ENCODE measurements around the gene SSX2IP. TPM values are rescaled to one million over a fixed set of nuclear protein-coding genes. Genes with fewer than 3 reads are reported as not detected.

SSX2IP gene
- total and polyA plus RNA-seq, 9 of the 15 experiments (the other 6 are each of a cell fraction or from before 2014, with no cell fraction given) = 20.6 to 96.7 (median 61.7) TPM

DNA sequence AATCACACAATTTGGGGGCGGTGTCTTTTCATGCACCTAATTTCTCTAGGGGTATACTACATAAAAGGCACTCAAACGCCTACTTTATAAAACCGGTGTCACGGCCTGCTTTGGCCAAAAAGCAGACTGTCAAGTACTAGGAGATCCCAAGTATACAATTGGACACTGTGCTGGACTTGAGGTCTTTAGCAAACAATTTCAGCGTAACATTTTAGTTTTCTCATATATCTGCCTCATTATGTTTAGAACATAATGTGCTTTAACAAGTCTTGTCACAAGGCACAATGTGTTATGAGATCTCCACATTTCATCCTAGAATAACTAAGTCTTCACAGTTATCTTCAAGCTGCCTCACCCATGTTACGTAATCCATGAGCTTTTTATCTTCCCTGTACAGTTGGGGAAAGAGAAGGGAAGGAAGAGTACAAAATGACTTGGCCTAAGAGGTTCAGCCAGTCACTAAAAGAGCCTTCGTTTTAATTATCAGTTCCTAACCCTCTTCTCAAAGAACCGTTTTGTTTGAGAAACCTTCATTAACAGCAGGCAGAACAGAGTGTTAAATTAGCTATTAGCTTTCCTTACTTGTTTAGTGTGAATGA is 1.7 kb downstream of the SSX2IP start (continued):
- TF ChIP-seq ZNF766 (CRISPR knock-in tag; conservative IDR thresholded peaks at IDR 0.05) (peak; percentile 83), PCBP2 (IDR thresholded peaks at IDR 0.05; ENCODE audit: low read depth, low read length, poor library complexity, severe bottlenecking) (no peak), FOXA3 (CRISPR knock-in tag; conservative IDR thresholded peaks at IDR 0.05 in 1 of 2, IDR thresholded peaks at IDR 0.05 in 1 of 2) (0 out of 4 replicates have a peak, but pooled peaks of 1 of the 2 experiments have one; percentile 12), ETV5 (CRISPR knock-in tag; IDR thresholded peaks at IDR 0.05; ENCODE audit: low read depth) (no peak), EWSR1 (IDR thresholded peaks at IDR 0.05; ENCODE audit: borderline replicate concordance, low read depth, partially characterized antibody) (no peak), NCOA2 (IDR thresholded peaks at IDR 0.05; ENCODE audit: partially characterized antibody in 2 of 2) (peak in 1 of 2 experiments; percentile 63), TCF7 (IDR thresholded peaks at IDR 0.05; ENCODE audit: borderline replicate concordance) (no peak), HMGN3 (IDR thresholded peaks at IDR 0.05; ENCODE audit: borderline replicate concordance, extremely low read depth, insufficient read length, low read depth, low read length) (no peak), KLF13 (tag; IDR thresholded peaks at IDR 0.05; ENCODE audit: borderline replicate concordance, low read depth) (no peak), FOXP1 (CRISPR knock-in tag; IDR thresholded peaks at IDR 0.05) (no peak), ZNF695 (CRISPR knock-in tag; IDR thresholded peaks at IDR 0.05) (no peak), SLC30A9 (CRISPR knock-in tag; IDR thresholded peaks at IDR 0.05) (no peak), HSF4 (CRISPR knock-in tag; IDR thresholded peaks at IDR 0.05; ENCODE audit: borderline replicate concordance) (no peak), ILF3 (IDR thresholded peaks at IDR 0.05; ENCODE audit: borderline replicate concordance) (0 out of 2 replicates have a peak, but pooled peaks have one; percentile 30), ZNF140 (CRISPR knock-in tag; IDR thresholded peaks at IDR 0.05) (no peak), ZNF41 (CRISPR knock-in tag; conservative IDR thresholded peaks at IDR 0.05) (no peak), RBM15 (IDR thresholded peaks at IDR 0.05; ENCODE audit: insufficient read depth, low read length) (no peak), ZNF589 (CRISPR knock-in tag; IDR thresholded peaks at IDR 0.05; ENCODE audit: low read depth) (peak; percentile 36; the same call in 1 of the 2 replicates), NCOA1 (IDR thresholded peaks at IDR 0.05; ENCODE audit: low read depth) (0 out of 2 replicates have a peak, but pooled peaks have one; percentile 55), TCF3 (CRISPR knock-in tag; IDR thresholded peaks at IDR 0.05) (peak; percentile 96), ADNP (tag; IDR thresholded peaks at IDR 0.05) (no peak), KDM1A (IDR thresholded peaks at IDR 0.05) (peak; percentile 73 to 81), SNIP1 (IDR thresholded peaks at IDR 0.05; ENCODE audit: low read depth) (no peak)
- TF ChIP-seq, protein P1, sequence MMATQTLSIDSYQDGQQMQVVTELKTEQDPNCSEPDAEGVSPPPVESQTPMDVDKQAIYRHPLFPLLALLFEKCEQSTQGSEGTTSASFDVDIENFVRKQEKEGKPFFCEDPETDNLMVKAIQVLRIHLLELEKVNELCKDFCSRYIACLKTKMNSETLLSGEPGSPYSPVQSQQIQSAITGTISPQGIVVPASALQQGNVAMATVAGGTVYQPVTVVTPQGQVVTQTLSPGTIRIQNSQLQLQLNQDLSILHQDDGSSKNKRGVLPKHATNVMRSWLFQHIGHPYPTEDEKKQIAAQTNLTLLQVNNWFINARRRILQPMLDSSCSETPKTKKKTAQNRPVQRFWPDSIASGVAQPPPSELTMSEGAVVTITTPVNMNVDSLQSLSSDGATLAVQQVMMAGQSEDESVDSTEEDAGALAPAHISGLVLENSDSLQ (IDR thresholded peaks at IDR 0.05) = peak; percentile 44; the same call in 1 of the 2 replicates
- TF ChIP-seq, protein P2, sequence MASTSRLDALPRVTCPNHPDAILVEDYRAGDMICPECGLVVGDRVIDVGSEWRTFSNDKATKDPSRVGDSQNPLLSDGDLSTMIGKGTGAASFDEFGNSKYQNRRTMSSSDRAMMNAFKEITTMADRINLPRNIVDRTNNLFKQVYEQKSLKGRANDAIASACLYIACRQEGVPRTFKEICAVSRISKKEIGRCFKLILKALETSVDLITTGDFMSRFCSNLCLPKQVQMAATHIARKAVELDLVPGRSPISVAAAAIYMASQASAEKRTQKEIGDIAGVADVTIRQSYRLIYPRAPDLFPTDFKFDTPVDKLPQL (IDR thresholded peaks at IDR 0.05; ENCODE audit: extremely low read depth, insufficient read length) = no peak
- TF ChIP-seq, protein P3, sequence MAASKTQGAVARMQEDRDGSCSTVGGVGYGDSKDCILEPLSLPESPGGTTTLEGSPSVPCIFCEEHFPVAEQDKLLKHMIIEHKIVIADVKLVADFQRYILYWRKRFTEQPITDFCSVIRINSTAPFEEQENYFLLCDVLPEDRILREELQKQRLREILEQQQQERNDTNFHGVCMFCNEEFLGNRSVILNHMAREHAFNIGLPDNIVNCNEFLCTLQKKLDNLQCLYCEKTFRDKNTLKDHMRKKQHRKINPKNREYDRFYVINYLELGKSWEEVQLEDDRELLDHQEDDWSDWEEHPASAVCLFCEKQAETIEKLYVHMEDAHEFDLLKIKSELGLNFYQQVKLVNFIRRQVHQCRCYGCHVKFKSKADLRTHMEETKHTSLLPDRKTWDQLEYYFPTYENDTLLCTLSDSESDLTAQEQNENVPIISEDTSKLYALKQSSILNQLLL (CRISPR knock-in tag; IDR thresholded peaks at IDR 0.05; ENCODE audit: borderline replicate concordance) = no peak

All from K562 (cell line).